ACC112 (cell line): ENCODE measurements around the gene HUNK.

Experiments
- H2AFZ ChIP-seq: fragments of 200-600 bp; sonication (generic); one replicate; pipeline ENCODE4 v1.6.0; 2017; ENCODE audit warnings: antibody characterized with exemption, low read length; ENCODE audit not compliant: unreplicated experiment
- H3K27ac ChIP-seq: fragments of 200-600 bp; sonication (generic); 2 replicates; pipeline ENCODE4 v1.5.1; 2014; ENCODE audit warnings: low read depth, mild to moderate bottlenecking, antibody characterized with exemption, low read length, moderate library complexity
- H3K27me3 ChIP-seq: fragments of 200-600 bp; sonication (generic); 2 replicates; pipeline ENCODE4 v1.6.1; 2014; ENCODE audit warnings: mild to moderate bottlenecking, antibody characterized with exemption, low read length, moderate library complexity, mixed read lengths; ENCODE audit not compliant: insufficient read depth
- H3K36me3 ChIP-seq: fragments of 200-600 bp; sonication (generic); 2 replicates; pipeline ENCODE4 v1.6.1; 2016; ENCODE audit warnings: mild to moderate bottlenecking, antibody characterized with exemption, low read length, moderate library complexity, mixed read lengths; ENCODE audit not compliant: insufficient read depth
- H3K4me1 ChIP-seq: fragments of 200-600 bp; sonication (generic); one replicate; pipeline ENCODE4 v1.6.1; 2016; ENCODE audit warnings: low read length, mixed read lengths; ENCODE audit not compliant: insufficient read depth, unreplicated experiment, control insufficient read depth
- H3K4me3 ChIP-seq: fragments of 200-600 bp; sonication (generic); 2 replicates; pipeline ENCODE4 v1.5.1; 2014; ENCODE audit warnings: mild to moderate bottlenecking, low read depth, low read length
- H3K79me2 ChIP-seq: fragments of 200-600 bp; sonication (generic); one replicate; pipeline ENCODE4 v1.6.0; 2016; ENCODE audit warnings: low read length; ENCODE audit not compliant: control insufficient read depth, unreplicated experiment, insufficient read depth

Gene HUNK

DNA sequence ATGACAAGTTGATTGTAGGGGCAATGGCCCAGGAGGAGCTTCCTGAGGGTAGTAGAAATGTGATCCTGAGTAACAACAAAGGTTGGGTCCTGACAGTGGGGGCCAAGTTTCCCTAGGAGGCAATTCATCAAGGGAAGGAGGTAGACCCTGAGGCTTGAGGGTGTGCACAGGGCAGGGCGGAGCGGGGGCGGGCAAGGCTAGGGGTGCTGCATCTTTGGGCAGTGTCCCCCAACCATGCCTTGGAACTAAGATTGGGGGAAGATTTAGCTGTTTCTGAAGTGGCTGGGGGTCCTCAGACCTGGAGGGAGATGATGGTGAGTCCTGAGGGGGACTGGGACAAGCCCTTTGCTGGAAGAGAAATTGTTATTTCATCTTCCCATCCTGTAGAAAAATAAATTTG is 50.9 kb downstream of the HUNK start:
- H3K27ac ChIP-seq = no peak overlapping the region
- no peaks in the 10 kb centered on the region for H3K27me3 ChIP-seq
- no peaks in the 10 kb centered on the region for H3K4me1 ChIP-seq
- no peak overlapping the region for H2AFZ ChIP-seq
- no peak overlapping the region for H3K4me3 ChIP-seq
- H3K36me3 ChIP-seq = no peaks in the 10 kb centered on the region
- no peaks in the 10 kb centered on the region for H3K79me2 ChIP-seq

DNA sequence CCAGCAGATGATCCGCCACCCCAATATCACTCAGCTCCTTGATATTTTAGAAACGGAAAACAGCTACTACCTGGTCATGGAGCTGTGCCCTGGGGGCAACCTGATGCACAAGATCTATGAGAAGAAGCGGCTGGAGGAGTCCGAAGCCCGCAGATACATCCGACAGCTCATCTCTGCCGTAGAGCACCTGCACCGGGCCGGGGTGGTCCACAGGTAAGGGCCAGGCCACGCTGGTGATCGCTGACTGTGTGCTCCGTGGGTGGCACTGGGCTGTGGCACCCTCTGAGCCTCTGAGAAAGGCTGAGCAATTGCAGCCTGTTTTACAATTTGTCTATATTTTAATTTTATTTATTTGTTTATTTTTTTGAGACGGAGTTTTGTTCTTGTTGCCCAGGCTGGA is 51.7 kb downstream of the HUNK start:
- H3K36me3 ChIP-seq = no peaks in the 10 kb centered on the region
- H3K4me3 ChIP-seq = no peak overlapping the region
- H3K27me3 ChIP-seq = no peaks in the 10 kb centered on the region
- no peak overlapping the region for H3K27ac ChIP-seq
- H3K4me1 ChIP-seq = no peaks in the 10 kb centered on the region
- H3K79me2 ChIP-seq = no peaks in the 10 kb centered on the region
- no peak overlapping the region for H2AFZ ChIP-seq

DNA sequence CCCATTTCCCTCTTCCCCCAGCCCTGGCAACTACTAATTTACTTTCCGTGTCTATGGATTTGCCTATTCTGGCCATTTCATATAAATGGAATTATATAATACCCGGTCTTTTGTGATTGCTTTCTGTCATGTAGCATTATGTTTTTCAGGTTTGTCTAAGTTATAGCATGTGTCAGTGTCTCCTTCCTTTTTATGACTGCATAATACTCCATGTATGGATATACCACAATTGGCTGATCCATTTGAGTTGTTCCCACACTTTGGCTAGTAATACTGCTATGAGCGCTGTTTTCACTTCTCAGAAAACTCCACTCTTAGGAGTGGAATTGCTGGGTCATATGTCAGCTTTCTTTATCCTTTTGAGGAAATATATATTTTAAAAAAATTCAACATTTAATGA is 53.7 kb downstream of the HUNK start:
- H3K36me3 ChIP-seq = no peaks in the 10 kb centered on the region
- no peak overlapping the region for H2AFZ ChIP-seq
- H3K4me3 ChIP-seq = no peak overlapping the region
- no peak overlapping the region for H3K27ac ChIP-seq
- no peaks in the 10 kb centered on the region for H3K79me2 ChIP-seq
- no peaks in the 10 kb centered on the region for H3K27me3 ChIP-seq
- H3K4me1 ChIP-seq = no peaks in the 10 kb centered on the region

DNA sequence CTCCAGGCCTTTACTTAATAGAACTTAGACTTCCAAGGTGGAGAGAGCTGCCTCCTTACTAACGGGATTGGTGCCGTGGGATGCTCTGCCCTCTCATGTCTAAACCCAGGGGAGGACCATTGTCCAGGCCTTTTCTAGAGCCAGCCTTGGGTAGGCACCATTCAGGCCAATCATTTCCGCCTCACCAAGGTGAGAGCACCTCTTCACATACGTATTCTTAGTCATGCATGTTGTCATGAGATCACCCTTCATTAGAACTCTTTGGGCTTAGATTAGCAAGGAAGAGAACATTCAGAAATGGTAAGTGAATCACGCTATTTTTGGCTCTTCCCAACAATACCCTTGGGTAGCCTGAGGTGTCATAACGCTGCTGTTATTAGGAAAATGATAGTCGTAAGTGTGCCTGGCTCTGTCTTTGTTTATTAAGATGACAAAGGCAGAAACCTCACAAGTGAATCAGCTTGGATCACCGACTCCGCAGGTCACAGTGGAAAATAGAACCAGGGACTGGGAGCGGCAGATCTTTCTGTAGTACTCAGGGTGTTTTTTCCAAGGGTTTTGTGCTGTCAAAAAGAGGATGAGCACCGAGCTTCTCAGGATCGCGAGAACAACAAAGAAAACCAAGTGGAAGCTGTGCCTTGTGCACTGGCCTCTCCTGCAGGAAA is 55.0 kb downstream of the HUNK start:
- H2AFZ ChIP-seq = no peak overlapping the region
- no peak overlapping the region for H3K27ac ChIP-seq
- H3K36me3 ChIP-seq = no peaks in the 10 kb centered on the region
- H3K79me2 ChIP-seq = no peaks in the 10 kb centered on the region
- H3K4me1 ChIP-seq = no peaks in the 10 kb centered on the region
- no peaks in the 10 kb centered on the region for H3K27me3 ChIP-seq
- H3K4me3 ChIP-seq = no peak overlapping the region

DNA sequence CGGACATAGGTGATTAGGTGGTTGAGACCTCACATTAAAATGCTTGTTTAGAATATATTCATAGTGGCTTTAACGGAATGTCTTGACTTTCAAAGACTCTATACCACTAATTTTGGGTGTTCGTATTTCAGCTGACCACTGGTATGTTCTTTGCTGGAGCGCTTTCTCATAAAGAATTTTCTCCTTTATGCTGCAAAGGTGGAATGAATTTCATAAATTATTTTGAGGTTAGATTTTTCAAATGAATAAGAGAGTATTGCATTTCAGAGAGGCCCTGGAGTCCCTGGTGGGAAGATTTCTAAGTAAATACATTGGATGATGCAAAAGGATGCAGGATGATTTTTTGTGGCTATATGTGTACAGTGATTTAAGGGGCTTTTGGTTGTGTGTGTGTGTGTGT is 55.8 kb downstream of the HUNK start:
- Histone ChIP-seq H3K4me1 (no peaks in the 10 kb centered on the region), H3K4me3 (no peak overlapping the region), H2AFZ (no peak overlapping the region), H3K79me2 (no peaks in the 10 kb centered on the region), H3K27ac (no peak overlapping the region), H3K27me3 (no peaks in the 10 kb centered on the region), H3K36me3 (no peaks in the 10 kb centered on the region)

DNA sequence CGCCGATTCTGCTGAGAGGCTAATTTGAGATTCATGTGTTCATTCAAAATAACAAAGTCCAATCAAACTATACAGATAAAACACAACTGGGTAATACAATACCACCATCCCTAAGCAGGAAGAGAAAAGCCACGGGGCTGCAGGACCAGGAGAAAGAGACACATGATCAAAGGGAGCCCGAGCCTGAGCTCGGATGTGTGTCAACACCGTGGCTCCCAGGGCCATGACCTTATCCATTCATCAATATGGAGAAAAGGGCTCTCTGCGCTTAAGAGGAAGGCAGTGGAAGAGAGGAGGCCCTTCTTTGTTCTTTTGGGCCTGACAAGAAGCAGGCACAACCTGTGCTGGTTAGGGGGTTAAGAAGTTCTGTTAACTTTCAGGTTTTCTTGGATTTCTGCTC is 56.7 kb downstream of the HUNK start:
- H2AFZ ChIP-seq = no peak overlapping the region
- no peaks in the 10 kb centered on the region for H3K79me2 ChIP-seq
- H3K36me3 ChIP-seq = no peaks in the 10 kb centered on the region
- H3K4me1 ChIP-seq = no peaks in the 10 kb centered on the region
- H3K27me3 ChIP-seq = no peaks in the 10 kb centered on the region
- no peak overlapping the region for H3K27ac ChIP-seq
- no peak overlapping the region for H3K4me3 ChIP-seq

DNA sequence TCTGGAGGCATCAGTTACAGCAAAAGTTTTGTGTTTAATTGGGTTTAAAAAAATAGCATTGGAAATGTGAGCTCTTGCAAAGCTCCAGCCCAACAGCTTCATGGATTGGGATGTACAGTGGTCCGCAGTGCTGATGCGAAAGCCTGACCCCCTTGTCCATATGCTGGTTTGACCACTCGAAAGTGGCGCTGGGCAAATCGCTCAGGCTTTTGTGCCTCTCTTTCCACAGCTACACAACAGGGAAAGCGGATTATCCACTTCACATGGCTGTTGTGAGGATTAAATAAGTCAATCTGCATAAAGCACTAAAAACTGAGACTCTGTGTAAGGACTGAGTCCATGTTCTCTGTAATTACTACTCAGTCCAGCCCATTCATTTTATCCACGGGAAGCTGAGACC is 57.2 kb downstream of the HUNK start:
- Histone ChIP-seq H3K27me3 (no peaks in the 10 kb centered on the region), H3K36me3 (no peaks in the 10 kb centered on the region), H3K27ac (no peak overlapping the region), H3K4me1 (no peaks in the 10 kb centered on the region), H3K4me3 (no peak overlapping the region), H3K79me2 (no peaks in the 10 kb centered on the region), H2AFZ (no peak overlapping the region)

DNA sequence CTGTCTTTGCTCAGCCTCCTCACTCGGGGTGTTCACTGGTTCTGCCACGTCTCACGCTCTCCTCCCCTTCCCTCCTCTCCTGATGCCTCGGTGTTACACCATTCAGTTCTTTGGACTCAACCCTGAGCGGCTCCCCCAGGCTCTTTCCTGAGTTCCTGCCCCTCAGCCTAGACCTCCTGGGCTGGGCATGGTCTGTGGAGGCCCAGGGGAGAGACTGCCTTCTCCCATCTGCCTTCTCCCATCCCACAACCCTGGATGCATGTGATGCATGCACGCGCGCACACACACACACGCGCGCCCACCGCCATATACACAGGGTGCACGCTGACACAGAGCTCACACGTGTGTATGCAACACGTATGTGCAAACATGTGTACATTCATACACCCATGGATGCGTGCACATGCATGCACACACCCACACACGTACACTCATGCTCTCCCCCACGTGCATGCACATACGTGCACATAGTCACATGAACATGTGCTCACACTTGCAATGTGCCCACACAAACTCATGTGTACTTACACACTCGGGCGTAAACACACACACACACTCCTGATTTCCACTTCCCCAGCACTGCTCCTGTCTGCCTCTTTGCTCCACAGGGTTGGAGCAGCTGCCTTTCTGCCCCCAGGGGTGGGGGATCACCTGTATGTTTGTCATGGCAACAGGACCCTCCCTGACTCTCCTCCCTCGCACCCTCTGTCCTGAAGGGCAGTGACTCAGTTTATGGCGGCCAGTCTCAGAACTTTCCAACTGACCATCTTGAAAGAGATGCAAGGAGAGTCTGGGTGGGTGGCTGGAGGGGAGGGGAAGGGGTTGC is 59.0 kb downstream of the HUNK start:
- Histone ChIP-seq H3K36me3 (no peaks in the 10 kb centered on the region), H3K79me2 (no peaks in the 10 kb centered on the region), H3K27me3 (no peaks in the 10 kb centered on the region)

DNA sequence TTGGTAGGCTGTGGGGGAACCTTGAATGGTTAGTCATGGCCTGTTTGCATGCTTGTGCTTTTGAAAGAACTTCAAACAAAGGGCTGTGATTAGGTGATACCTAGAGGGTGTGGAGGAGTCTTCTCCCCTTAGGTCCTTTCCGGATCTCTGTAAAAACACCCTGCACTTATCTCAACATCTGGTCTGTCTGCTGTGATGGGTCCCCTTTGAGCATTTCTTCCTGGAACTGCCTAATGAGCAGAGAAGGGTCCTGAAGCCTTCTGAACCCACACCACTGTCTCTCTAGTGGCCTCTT is 59.6 kb downstream of the HUNK start:
- Histone ChIP-seq H3K36me3 (no peaks in the 10 kb centered on the region), H3K27ac (no peak overlapping the region), H2AFZ (no peak overlapping the region), H3K4me3 (no peak overlapping the region), H3K79me2 (no peaks in the 10 kb centered on the region), H3K4me1 (no peaks in the 10 kb centered on the region), H3K27me3 (no peaks in the 10 kb centered on the region)

More for the DNA sequence above, 59.0 kb downstream of the HUNK start:
- Histone ChIP-seq H3K4me3 (no peak overlapping the region), H3K4me1 (no peaks in the 10 kb centered on the region), H3K27ac (no peak overlapping the region), H2AFZ (no peak overlapping the region)

DNA sequence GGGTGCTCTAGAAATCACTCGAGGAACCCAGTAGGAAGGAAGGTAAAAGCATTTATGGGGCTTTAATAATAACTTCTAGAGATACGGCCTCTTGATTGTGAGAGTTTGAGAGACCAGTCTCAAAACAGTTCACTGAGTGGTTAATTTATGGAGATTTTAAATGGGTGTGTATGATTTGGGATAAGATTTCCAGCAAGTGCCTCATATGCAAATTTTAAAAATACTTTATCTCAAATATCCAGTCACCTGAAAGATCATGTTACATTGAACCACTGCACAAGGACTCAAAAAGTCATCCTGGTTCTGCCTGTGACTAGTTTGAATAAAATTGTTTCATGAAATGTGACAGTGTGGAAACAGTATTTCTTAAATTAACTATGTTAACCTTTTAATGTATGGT is 64.5 kb downstream of the HUNK start:
- no peaks in the 10 kb centered on the region for H3K4me1 ChIP-seq
- no peak overlapping the region for H3K27ac ChIP-seq
- H3K4me3 ChIP-seq = no peak overlapping the region
- no peak overlapping the region for H2AFZ ChIP-seq
- no peaks in the 10 kb centered on the region for H3K79me2 ChIP-seq
- no peaks in the 10 kb centered on the region for H3K36me3 ChIP-seq
- H3K27me3 ChIP-seq = no peaks in the 10 kb centered on the region
